ENCODE data around the gene PRKD1.

DNA sequence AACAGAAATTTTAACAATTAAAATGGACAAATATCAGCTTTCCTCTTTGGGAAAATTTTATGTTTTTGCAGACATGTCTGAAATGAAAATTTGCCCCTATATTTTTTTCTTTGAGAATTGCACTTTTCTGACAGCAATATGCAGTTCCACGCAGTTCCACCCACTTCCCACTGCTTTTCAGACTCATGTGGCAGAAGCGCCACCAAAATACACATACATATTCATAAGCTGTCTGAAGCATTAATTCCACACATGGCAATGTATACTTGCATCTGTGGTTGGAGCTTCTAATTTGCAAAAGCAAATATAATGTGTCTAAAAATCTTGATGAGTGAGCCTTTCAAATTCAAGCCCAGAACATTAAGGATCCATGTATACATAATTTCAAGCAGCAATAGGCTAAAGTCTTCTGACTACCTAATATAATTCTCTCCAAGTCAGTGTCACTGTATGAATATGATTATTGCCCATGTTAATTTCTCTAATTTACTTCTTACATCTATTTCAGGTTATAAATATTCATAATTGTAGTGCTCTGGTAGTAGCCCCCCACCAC lies 129.5 kb downstream of the PRKD1 start:
- TF ChIP-seq, protein P1, sequence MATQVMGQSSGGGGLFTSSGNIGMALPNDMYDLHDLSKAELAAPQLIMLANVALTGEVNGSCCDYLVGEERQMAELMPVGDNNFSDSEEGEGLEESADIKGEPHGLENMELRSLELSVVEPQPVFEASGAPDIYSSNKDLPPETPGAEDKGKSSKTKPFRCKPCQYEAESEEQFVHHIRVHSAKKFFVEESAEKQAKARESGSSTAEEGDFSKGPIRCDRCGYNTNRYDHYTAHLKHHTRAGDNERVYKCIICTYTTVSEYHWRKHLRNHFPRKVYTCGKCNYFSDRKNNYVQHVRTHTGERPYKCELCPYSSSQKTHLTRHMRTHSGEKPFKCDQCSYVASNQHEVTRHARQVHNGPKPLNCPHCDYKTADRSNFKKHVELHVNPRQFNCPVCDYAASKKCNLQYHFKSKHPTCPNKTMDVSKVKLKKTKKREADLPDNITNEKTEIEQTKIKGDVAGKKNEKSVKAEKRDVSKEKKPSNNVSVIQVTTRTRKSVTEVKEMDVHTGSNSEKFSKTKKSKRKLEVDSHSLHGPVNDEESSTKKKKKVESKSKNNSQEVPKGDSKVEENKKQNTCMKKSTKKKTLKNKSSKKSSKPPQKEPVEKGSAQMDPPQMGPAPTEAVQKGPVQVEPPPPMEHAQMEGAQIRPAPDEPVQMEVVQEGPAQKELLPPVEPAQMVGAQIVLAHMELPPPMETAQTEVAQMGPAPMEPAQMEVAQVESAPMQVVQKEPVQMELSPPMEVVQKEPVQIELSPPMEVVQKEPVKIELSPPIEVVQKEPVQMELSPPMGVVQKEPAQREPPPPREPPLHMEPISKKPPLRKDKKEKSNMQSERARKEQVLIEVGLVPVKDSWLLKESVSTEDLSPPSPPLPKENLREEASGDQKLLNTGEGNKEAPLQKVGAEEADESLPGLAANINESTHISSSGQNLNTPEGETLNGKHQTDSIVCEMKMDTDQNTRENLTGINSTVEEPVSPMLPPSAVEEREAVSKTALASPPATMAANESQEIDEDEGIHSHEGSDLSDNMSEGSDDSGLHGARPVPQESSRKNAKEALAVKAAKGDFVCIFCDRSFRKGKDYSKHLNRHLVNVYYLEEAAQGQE (IDR thresholded peaks at IDR 0.05; ENCODE audit: low read depth, low read length): no peak
- TF ChIP-seq RAD21 (IDR thresholded peaks at IDR 0.05; ENCODE audit: low read length): no peak
- TF ChIP-seq SMC3 (IDR thresholded peaks at IDR 0.05; ENCODE audit: low read depth, low read length): no peak
- TF ChIP-seq, protein P2, sequence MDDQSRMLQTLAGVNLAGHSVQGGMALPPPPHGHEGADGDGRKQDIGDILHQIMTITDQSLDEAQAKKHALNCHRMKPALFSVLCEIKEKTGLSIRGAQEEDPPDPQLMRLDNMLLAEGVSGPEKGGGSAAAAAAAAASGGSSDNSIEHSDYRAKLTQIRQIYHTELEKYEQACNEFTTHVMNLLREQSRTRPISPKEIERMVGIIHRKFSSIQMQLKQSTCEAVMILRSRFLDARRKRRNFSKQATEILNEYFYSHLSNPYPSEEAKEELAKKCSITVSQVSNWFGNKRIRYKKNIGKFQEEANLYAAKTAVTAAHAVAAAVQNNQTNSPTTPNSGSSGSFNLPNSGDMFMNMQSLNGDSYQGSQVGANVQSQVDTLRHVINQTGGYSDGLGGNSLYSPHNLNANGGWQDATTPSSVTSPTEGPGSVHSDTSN (IDR thresholded peaks at IDR 0.05): no peak

All from SK-N-SH (cell line).